Measurements from ENCODE around the gene PTGDR. TPM values are rescaled to one million over a fixed set of nuclear protein-coding genes. Genes with fewer than 3 reads are reported as not detected.

The PTGDR gene
- total and polyA plus RNA-seq, 11 donors, result 0.33 to 2.5 (median 0.88) TPM

DNA sequence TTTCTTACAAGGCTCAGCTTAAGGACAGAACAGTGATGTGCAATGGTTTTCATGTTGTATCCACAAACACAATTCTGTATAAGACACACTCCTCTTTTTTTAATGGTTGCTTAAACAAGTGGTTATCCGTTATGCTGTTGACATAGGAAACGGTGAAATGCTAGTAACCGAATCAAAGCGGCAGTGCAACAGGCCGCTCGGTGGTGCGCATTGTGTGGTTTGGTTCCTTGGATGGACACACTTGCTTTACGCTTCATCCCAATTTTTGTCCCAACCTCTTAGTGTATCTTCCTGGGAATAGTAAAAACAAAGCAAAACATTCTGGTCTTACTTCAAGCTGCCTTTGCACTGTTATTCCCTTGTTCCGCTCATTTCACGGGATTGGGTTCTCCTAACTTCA lies 46.0 kb downstream of the PTGDR start:
- peaks cover 0 to 50% (median 22%) of the 10 kb centered on the region in 9 donors for H3K27me3 ChIP-seq
- no peaks in the 10 kb centered on the region for H3K9me3 ChIP-seq
- 26 to 51% (median 31%) methylated on average over 10 of the region's 10 CpGs for WGBS, 4 donors
- intact Hi-C loops (cut with DNase I), result no loop called here
- TF ChIP-seq POLR2A (IDR thresholded peaks at IDR 0.05), result no peak
- TF ChIP-seq, protein P1, sequence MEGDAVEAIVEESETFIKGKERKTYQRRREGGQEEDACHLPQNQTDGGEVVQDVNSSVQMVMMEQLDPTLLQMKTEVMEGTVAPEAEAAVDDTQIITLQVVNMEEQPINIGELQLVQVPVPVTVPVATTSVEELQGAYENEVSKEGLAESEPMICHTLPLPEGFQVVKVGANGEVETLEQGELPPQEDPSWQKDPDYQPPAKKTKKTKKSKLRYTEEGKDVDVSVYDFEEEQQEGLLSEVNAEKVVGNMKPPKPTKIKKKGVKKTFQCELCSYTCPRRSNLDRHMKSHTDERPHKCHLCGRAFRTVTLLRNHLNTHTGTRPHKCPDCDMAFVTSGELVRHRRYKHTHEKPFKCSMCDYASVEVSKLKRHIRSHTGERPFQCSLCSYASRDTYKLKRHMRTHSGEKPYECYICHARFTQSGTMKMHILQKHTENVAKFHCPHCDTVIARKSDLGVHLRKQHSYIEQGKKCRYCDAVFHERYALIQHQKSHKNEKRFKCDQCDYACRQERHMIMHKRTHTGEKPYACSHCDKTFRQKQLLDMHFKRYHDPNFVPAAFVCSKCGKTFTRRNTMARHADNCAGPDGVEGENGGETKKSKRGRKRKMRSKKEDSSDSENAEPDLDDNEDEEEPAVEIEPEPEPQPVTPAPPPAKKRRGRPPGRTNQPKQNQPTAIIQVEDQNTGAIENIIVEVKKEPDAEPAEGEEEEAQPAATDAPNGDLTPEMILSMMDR (IDR thresholded peaks at IDR 0.05), result no peak
- H3K4me3 ChIP-seq, result peak overlapping the region; percentile 33 to 78 (median 56)
- peaks cover 0 to 82% (median 14%) of the 10 kb centered on the region in 12 donors for H3K4me1 ChIP-seq
- DNase-seq, result no peak
- peak overlapping the region in 3 of 12 donors; percentile 29 to 89 (median 36) for H3K27ac ChIP-seq
- no peak for ATAC-seq
- H3K36me3 ChIP-seq, result no peaks in the 10 kb centered on the region

- H3K27me3 ChIP-seq, result peaks cover 0 to 49% (median 22%) of the 10 kb centered on the region in 9 donors
These were observed 46.6 kb downstream of the PTGDR start, which contains the start of gene PTGER2 for GRCh38 chr14:52313903-52314594. Gene PTGER2 (plus strand): TSS chr14:52314312. CDS start chr14:52314549, 237 bp downstream.

DNA sequence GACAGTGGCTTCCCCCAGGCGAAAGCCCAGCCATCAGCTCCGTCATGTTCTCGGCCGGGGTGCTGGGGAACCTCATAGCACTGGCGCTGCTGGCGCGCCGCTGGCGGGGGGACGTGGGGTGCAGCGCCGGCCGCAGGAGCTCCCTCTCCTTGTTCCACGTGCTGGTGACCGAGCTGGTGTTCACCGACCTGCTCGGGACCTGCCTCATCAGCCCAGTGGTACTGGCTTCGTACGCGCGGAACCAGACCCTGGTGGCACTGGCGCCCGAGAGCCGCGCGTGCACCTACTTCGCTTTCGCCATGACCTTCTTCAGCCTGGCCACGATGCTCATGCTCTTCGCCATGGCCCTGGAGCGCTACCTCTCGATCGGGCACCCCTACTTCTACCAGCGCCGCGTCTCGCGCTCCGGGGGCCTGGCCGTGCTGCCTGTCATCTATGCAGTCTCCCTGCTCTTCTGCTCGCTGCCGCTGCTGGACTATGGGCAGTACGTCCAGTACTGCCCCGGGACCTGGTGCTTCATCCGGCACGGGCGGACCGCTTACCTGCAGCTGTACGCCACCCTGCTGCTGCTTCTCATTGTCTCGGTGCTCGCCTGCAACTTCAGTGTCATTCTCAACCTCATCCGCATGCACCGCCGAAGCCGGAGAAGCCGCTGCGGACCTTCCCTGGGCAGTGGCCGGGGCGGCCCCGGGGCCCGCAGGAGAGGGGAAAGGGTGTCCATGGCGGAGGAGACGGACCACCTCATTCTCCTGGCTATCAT lies 47.3 kb downstream of the PTGDR start:
- Histone ChIP-seq H3K27ac (peak overlapping the region in 2 of 12 donors; percentile 36 to 89), H3K4me1 (peaks cover 0 to 83% (median 14%) of the 10 kb centered on the region in 12 donors), H3K4me3 (peak overlapping the region; percentile 33 to 78 (median 56)), H3K27me3 (peaks cover 0 to 43% (median 22%) of the 10 kb centered on the region in 9 donors), H3K9me3 (no peaks in the 10 kb centered on the region), H3K36me3 (no peaks in the 10 kb centered on the region)
- intact Hi-C loops (cut with DNase I), result no loop called here
- DNase-seq (peak in 4 of 5 donors; percentile 28 to 65 (median 34)), ATAC-seq (peak in 3 of 4 donors; percentile 31 to 39 (median 33))
- TF ChIP-seq POLR2A (IDR thresholded peaks at IDR 0.05), result no peak
- TF ChIP-seq, protein P1 (IDR thresholded peaks at IDR 0.05), result no peak
- whole genome bisulfite sequencing, 4 donors, result 2 to 5% (median 4%) methylated on average over 45 to 63 of the region's 63 CpGs

More at GRCh38 chr14:52313903-52314594, 46.6 kb downstream of the PTGDR start, which contains the start of gene PTGER2:
- peak within 1 kb of the TSS; percentile 33 to 78 (median 56) for H3K4me3 ChIP-seq
- 1% methylated on average over 55 to 73 of the region's 73 CpGs for WGBS, 4 donors
- peaks cover 0 to 83% (median 14%) of the 10 kb centered on the region in 12 donors for H3K4me1 ChIP-seq
- H3K9me3 ChIP-seq, result no peaks in the 10 kb centered on the region
- H3K27ac ChIP-seq, result peak within 1 kb of the TSS in 3 of 12 donors; percentile 29 to 89 (median 36)
- ATAC-seq, result peak; percentile 74 to 93 (median 91)
- intact Hi-C loops (cut with DNase I), result no loop called here
- H3K36me3 ChIP-seq, result no peaks in the 10 kb centered on the region
- TF ChIP-seq POLR2A (IDR thresholded peaks at IDR 0.05), result no peak
- TF ChIP-seq, protein P1 (IDR thresholded peaks at IDR 0.05), result no peak
- peak; percentile 77 to 94 (median 87) for DNase-seq

- H3K27ac ChIP-seq, result peak overlapping the region in 1 of 12 donors; percentile 89
- peak overlapping the region in 11 of 12 donors; percentile 46 to 78 (median 57) for H3K4me3 ChIP-seq
- H3K4me1 ChIP-seq, result peaks cover 0 to 81% (median 14%) of the 10 kb centered on the region in 12 donors
- no peaks in the 10 kb centered on the region for H3K36me3 ChIP-seq
- TF ChIP-seq, protein P1 (IDR thresholded peaks at IDR 0.05), result no peak
- no peak for TF ChIP-seq POLR2A (IDR thresholded peaks at IDR 0.05)
- 29 to 38% (median 34%) methylated on average over 11 of the region's 11 CpGs for WGBS, 4 donors
- DNase-seq (no peak), ATAC-seq (peak in 1 of 4 donors; percentile 40)
- no peaks in the 10 kb centered on the region for H3K9me3 ChIP-seq
- intact Hi-C loops (cut with DNase I), result no loop called here
- peaks cover 0 to 39% (median 22%) of the 10 kb centered on the region in 9 donors for H3K27me3 ChIP-seq
These were observed 47.8 kb downstream of the PTGDR start for GRCh38 chr14:52315355-52315718.

Data from heart left ventricle (tissue), 16 donors.